HEK293 (cell line): Measurements from ENCODE around the gene KLF11.

Experiments used
- CTCF ChIA-PET: fragments of 350-600 bp; formaldehyde crosslinking; extraction: SDS; loops from one replicate; lab custom pipeline; 2021; ENCODE audit warnings: antibody characterized with exemption; lab: Yijun Ruan, JAX
- POLR2A ChIA-PET: fragments of 300-600 bp; formaldehyde crosslinking; extraction: SDS; loops from one replicate; lab custom pipeline; 2020; ENCODE audit warnings: antibody characterized with exemption, inconsistent platforms; lab: Yijun Ruan, JAX
- H3K27ac ChIP-seq: fragments of 200-500 bp; sonication (Bioruptor generic); 2 replicates; pipeline ENCODE4 v1.5.1; 2014; ENCODE audit warnings: low read depth, low read length, control low read depth, inconsistent platforms; ENCODE audit errors: extremely low read depth
- H3K36me3 ChIP-seq, 2 experiments: fragments of 200-500 bp in 1 of 2; sonication (Bioruptor generic) in 1 of 2; 1 replicate in 1 of 2; 2 replicates in 1 of 2; pipeline ENCODE4 v1.5.1; 2014 to 2017; ENCODE audit warnings: inconsistent platforms in 2 of 2, low read length in 2 of 2; ENCODE audit not compliant: control insufficient read depth in 2 of 2, insufficient read depth in 1 of 2
- H3K4me1 ChIP-seq: fragments of 200-500 bp; sonication (Bioruptor generic); 2 replicates; pipeline ENCODE4 v1.5.1; 2014; ENCODE audit warnings: mild to moderate bottlenecking, low read length, inconsistent platforms; ENCODE audit not compliant: control insufficient read depth, insufficient read depth
- H3K4me3 ChIP-seq: 2 replicates; pipeline ENCODE4 v1.5.1; 2011; ENCODE audit warnings: low read depth, mild to moderate bottlenecking, control low read depth, low read length, moderate library complexity
- H3K9me3 ChIP-seq: fragments of 200-500 bp; sonication (Bioruptor generic); 2 replicates; pipeline ENCODE4 v1.5.1; 2014; ENCODE audit warnings: low read depth, low read length, inconsistent platforms; ENCODE audit not compliant: control insufficient read depth, insufficient read depth
- GLIS1 ChIP-seq: fragments of 450-650 bp; formaldehyde crosslinking; IDR thresholded peaks from 2 replicates; pipeline ENCODE4 v1.5.1; 2016; ENCODE audit warnings: missing biosample characterization, missing genetic modification characterization
- ZIC2 ChIP-seq: fragments of 450-650 bp; formaldehyde crosslinking; IDR thresholded peaks from 2 replicates; pipeline ENCODE4 v1.5.1; 2016; ENCODE audit warnings: missing biosample characterization, missing genetic modification characterization
- ZNF114 ChIP-seq: fragments of 450-650 bp; formaldehyde crosslinking; IDR thresholded peaks from 2 replicates; pipeline ENCODE4 v1.5.0; 2017; ENCODE audit warnings: missing biosample characterization, missing genetic modification characterization
- ZNF121 ChIP-seq: fragments of 450-650 bp; formaldehyde crosslinking; IDR thresholded peaks from 2 replicates; pipeline ENCODE4 v1.5.1; 2016; ENCODE audit warnings: missing biosample characterization, missing genetic modification characterization
- ZNF248 ChIP-seq: fragments of 450-650 bp; formaldehyde crosslinking; IDR thresholded peaks from 2 replicates; pipeline ENCODE4 v1.5.1; 2017; ENCODE audit warnings: missing biosample characterization, missing genetic modification characterization
- ZNF350 ChIP-seq: fragments of 450-650 bp; formaldehyde crosslinking; IDR thresholded peaks from 2 replicates; pipeline ENCODE4 v1.5.0; 2017; ENCODE audit warnings: missing biosample characterization, mild to moderate bottlenecking, missing genetic modification characterization
- ZNF501 ChIP-seq: fragments of 450-650 bp; formaldehyde crosslinking; IDR thresholded peaks from 2 replicates; pipeline ENCODE4 v1.5.1; 2016; ENCODE audit warnings: missing biosample characterization, missing genetic modification characterization
- ZNF558 ChIP-seq: fragments of 450-650 bp; formaldehyde crosslinking; IDR thresholded peaks from 2 replicates; pipeline ENCODE4 v1.5.1; 2016; ENCODE audit warnings: missing biosample characterization, missing genetic modification characterization
- ZNF610 ChIP-seq: fragments of 450-650 bp; formaldehyde crosslinking; IDR thresholded peaks from 2 replicates; pipeline ENCODE4 v1.5.1; 2016; ENCODE audit warnings: missing biosample characterization, missing genetic modification characterization, borderline replicate concordance
- ZNF623 ChIP-seq: fragments of 450-650 bp; formaldehyde crosslinking; IDR thresholded peaks from 2 replicates; pipeline ENCODE4 v1.5.1; 2016; ENCODE audit warnings: missing biosample characterization, missing genetic modification characterization
- ZNF664 ChIP-seq: fragments of 450-650 bp; formaldehyde crosslinking; IDR thresholded peaks from 2 replicates; pipeline ENCODE4 v1.5.1; 2016; ENCODE audit warnings: missing biosample characterization, missing genetic modification characterization
- ZXDB ChIP-seq: fragments of 450-650 bp; formaldehyde crosslinking; IDR thresholded peaks from 2 replicates; pipeline ENCODE4 v1.5.1; 2016; ENCODE audit warnings: missing biosample characterization, missing genetic modification characterization
- TF ChIP-seq, protein P1 (sequence below): fragments of 450-650 bp; formaldehyde crosslinking; IDR thresholded peaks from 2 replicates; pipeline ENCODE4 v1.5.1; 2016; ENCODE audit warnings: missing biosample characterization, missing genetic modification characterization
- TF ChIP-seq, protein P2 (sequence below): fragments of 450-650 bp; formaldehyde crosslinking; IDR thresholded peaks from 2 replicates; pipeline ENCODE4 v1.5.1; 2017; ENCODE audit warnings: missing biosample characterization, missing genetic modification characterization
- TF ChIP-seq, protein P3 (sequence below): fragments of 450-650 bp; formaldehyde crosslinking; IDR thresholded peaks from 2 replicates; pipeline ENCODE4 v1.5.1; 2017; ENCODE audit warnings: missing biosample characterization, missing genetic modification characterization

Gene KLF11

GRCh38 chr2:10063566-10063965 lies 20.2 kb downstream of the KLF11 start:
- CTCF ChIA-PET = interaction anchor here (3.2 kb wide), 1 partner anchor 9 kb away, joined by 17 read pairs; no protein-coding TSS in a partner anchor
- no peak overlapping the region for H3K4me3 ChIP-seq
- no peak for TF ChIP-seq ZNF121 (tag by site-specific recombination)
- TF ChIP-seq, protein P1, sequence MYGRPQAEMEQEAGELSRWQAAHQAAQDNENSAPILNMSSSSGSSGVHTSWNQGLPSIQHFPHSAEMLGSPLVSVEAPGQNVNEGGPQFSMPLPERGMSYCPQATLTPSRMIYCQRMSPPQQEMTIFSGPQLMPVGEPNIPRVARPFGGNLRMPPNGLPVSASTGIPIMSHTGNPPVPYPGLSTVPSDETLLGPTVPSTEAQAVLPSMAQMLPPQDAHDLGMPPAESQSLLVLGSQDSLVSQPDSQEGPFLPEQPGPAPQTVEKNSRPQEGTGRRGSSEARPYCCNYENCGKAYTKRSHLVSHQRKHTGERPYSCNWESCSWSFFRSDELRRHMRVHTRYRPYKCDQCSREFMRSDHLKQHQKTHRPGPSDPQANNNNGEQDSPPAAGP = 0 out of 2 replicates have a peak, but pooled peaks have one; percentile 29
- no peaks in the 10 kb centered on the region for H3K4me1 ChIP-seq
- H3K9me3 ChIP-seq = no peaks in the 10 kb centered on the region
- no peak overlapping the region for H3K27ac ChIP-seq
- POLR2A ChIA-PET = no interaction called here
- H3K36me3 ChIP-seq = no peaks in the 10 kb centered on the region

GRCh38 chr2:10064932-10065772 lies 21.8 kb downstream of the KLF11 start:
- Histone ChIP-seq H3K4me3 (no peak overlapping the region), H3K36me3 (no peaks in the 10 kb centered on the region), H3K27ac (no peak overlapping the region), H3K4me1 (no peaks in the 10 kb centered on the region), H3K9me3 (no peaks in the 10 kb centered on the region)
- ChIA-PET POLR2A (interaction anchor here (0.6 to 0.7 kb wide), 2 partner anchors 8 to 24 kb away, joined by 3 read pairs; no protein-coding TSS in a partner anchor), CTCF (interaction anchor here (0.6 to 3.2 kb wide), 4 partner anchors 8 to 521 kb away, joined by 4 to 17 read pairs (median 4); no protein-coding TSS in a partner anchor)
- TF ChIP-seq ZXDB (tag by site-specific recombination) (no peak), ZNF610 (tag by site-specific recombination) (no peak), GLIS1 (tag by site-specific recombination) (0 out of 2 replicates have a peak, but pooled peaks have one; percentile 9), ZNF248 (tag by site-specific recombination) (no peak), ZIC2 (peak; percentile 41; the same call in 1 of the 2 replicates)
- TF ChIP-seq, protein P2, sequence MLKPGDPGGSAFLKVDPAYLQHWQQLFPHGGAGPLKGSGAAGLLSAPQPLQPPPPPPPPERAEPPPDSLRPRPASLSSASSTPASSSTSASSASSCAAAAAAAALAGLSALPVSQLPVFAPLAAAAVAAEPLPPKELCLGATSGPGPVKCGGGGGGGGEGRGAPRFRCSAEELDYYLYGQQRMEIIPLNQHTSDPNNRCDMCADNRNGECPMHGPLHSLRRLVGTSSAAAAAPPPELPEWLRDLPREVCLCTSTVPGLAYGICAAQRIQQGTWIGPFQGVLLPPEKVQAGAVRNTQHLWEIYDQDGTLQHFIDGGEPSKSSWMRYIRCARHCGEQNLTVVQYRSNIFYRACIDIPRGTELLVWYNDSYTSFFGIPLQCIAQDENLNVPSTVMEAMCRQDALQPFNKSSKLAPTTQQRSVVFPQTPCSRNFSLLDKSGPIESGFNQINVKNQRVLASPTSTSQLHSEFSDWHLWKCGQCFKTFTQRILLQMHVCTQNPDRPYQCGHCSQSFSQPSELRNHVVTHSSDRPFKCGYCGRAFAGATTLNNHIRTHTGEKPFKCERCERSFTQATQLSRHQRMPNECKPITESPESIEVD = no peak

DNA sequence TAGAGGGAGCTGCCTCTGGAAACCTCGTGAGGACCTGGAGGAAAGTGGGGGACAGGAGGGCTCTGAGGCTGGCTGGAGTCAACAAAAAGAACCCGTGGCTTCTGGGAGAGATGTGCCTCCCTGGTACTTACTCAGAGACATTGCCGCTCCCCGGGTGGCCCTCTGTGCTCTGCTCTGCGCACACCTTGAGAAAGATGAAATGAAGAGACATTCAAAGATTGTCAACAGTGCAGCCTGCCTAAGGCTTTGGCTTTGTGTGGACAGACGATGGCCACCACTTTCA lies 22.4 kb downstream of the KLF11 start:
- H3K9me3 ChIP-seq = no peaks in the 10 kb centered on the region
- POLR2A ChIA-PET = no interaction called here
- CTCF ChIA-PET = interaction anchor here (0.6 to 1.1 kb wide), 2 partner anchors 82 to 521 kb away, joined by 4 read pairs; no protein-coding TSS in a partner anchor
- H3K27ac ChIP-seq = no peak overlapping the region
- no peaks in the 10 kb centered on the region for H3K4me1 ChIP-seq
- no peak overlapping the region for H3K4me3 ChIP-seq
- H3K36me3 ChIP-seq = no peaks in the 10 kb centered on the region
- TF ChIP-seq ZNF501 = no peak
- no peak for TF ChIP-seq ZNF558
- TF ChIP-seq, protein P3, sequence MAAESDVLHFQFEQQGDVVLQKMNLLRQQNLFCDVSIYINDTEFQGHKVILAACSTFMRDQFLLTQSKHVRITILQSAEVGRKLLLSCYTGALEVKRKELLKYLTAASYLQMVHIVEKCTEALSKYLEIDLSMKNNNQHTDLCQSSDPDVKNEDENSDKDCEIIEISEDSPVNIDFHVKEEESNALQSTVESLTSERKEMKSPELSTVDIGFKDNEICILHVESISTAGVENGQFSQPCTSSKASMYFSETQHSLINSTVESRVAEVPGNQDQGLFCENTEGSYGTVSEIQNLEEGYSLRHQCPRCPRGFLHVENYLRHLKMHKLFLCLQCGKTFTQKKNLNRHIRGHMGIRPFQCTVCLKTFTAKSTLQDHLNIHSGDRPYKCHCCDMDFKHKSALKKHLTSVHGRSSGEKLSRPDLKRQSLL = no peak
- TF ChIP-seq ZNF664 (tag by site-specific recombination) = no peak
- TF ChIP-seq ZNF350 (tag by site-specific recombination) = no peak
- TF ChIP-seq ZNF114 (tag by site-specific recombination) = no peak
- TF ChIP-seq ZNF623 (tag by site-specific recombination) = no peak
